Measurements from ENCODE around the gene DAPP1. TPM values are rescaled to one million over a fixed set of nuclear protein-coding genes. Genes with fewer than 3 reads are reported as not detected.

Gene DAPP1
- total and polyA plus RNA-seq, 2 donors, result 2.7 to 19.6 TPM

GRCh38 chr4:99848591-99849001 lies 32.0 kb downstream of the DAPP1 start:
- Histone ChIP-seq H3K4me1 (ENCODE audit: insufficient read depth) (no peaks in the 10 kb centered on the region), H3K36me3 (ENCODE audit: insufficient read depth) (no peaks in the 10 kb centered on the region), H3K27ac (ENCODE audit: low read depth) (no peak overlapping the region), H3K4me3 (ENCODE audit: low read depth, low read length) (no peak overlapping the region)
- no peak for DNase-seq (ENCODE audit: extremely low spot score)
- 91% methylated on average over 4 of the region's 4 CpGs for WGBS

GRCh38 chr4:99852199-99852749 lies 35.6 kb downstream of the DAPP1 start:
- DNase-seq (ENCODE audit: extremely low spot score), result no peak
- Histone ChIP-seq H3K4me3 (ENCODE audit: low read depth, low read length) (no peak overlapping the region), H3K4me1 (ENCODE audit: insufficient read depth) (no peaks in the 10 kb centered on the region), H3K36me3 (ENCODE audit: insufficient read depth) (peaks cover 2% of the 10 kb centered on the region), H3K27ac (ENCODE audit: low read depth) (no peak overlapping the region)
- 83% methylated on average over 3 of the region's 3 CpGs for WGBS

GRCh38 chr4:99853190-99853589 lies 36.6 kb downstream of the DAPP1 start:
- Histone ChIP-seq H3K4me3 (ENCODE audit: low read depth, low read length) (no peak overlapping the region), H3K27ac (ENCODE audit: low read depth) (no peak overlapping the region), H3K4me1 (ENCODE audit: insufficient read depth) (no peaks in the 10 kb centered on the region), H3K36me3 (ENCODE audit: insufficient read depth) (peaks cover 2% of the 10 kb centered on the region)
- WGBS, result 89% methylated on average over 3 of the region's 3 CpGs
- no peak for DNase-seq (ENCODE audit: extremely low spot score)

GRCh38 chr4:99853999-99854398 lies 37.4 kb downstream of the DAPP1 start:
- Histone ChIP-seq H3K36me3 (ENCODE audit: insufficient read depth) (peaks cover 2% of the 10 kb centered on the region), H3K4me3 (ENCODE audit: low read depth, low read length) (no peak overlapping the region), H3K27ac (ENCODE audit: low read depth) (no peak overlapping the region), H3K4me1 (ENCODE audit: insufficient read depth) (no peaks in the 10 kb centered on the region)
- DNase-seq (ENCODE audit: extremely low spot score), result no peak
- 76% methylated on average over 1 of the region's 1 CpG for WGBS

- peaks cover 2% of the 10 kb centered on the region for H3K36me3 ChIP-seq (ENCODE audit: insufficient read depth)
- DNase-seq (ENCODE audit: extremely low spot score), result no peak
- H3K27ac ChIP-seq (ENCODE audit: low read depth), result no peak overlapping the region
- H3K4me3 ChIP-seq (ENCODE audit: low read depth, low read length), result no peak overlapping the region
- no peaks in the 10 kb centered on the region for H3K4me1 ChIP-seq (ENCODE audit: insufficient read depth)
- WGBS, result 74% methylated on average over 1 of the region's 1 CpG
Observed at GRCh38 chr4:99855678-99856077, 39.1 kb downstream of the DAPP1 start.

GRCh38 chr4:99856166-99856565 lies 39.5 kb downstream of the DAPP1 start:
- Histone ChIP-seq H3K4me3 (ENCODE audit: low read depth, low read length) (no peak overlapping the region), H3K36me3 (ENCODE audit: insufficient read depth) (peaks cover 2% of the 10 kb centered on the region), H3K4me1 (ENCODE audit: insufficient read depth) (no peaks in the 10 kb centered on the region), H3K27ac (ENCODE audit: low read depth) (no peak overlapping the region)
- DNase-seq (ENCODE audit: extremely low spot score), result no peak
- 73% methylated on average over 1 of the region's 1 CpG for WGBS

GRCh38 chr4:99857307-99857706 lies 40.7 kb downstream of the DAPP1 start:
- Histone ChIP-seq H3K27ac (ENCODE audit: low read depth) (no peak overlapping the region), H3K4me1 (ENCODE audit: insufficient read depth) (no peaks in the 10 kb centered on the region), H3K36me3 (ENCODE audit: insufficient read depth) (peaks cover 2% of the 10 kb centered on the region), H3K4me3 (ENCODE audit: low read depth, low read length) (no peak overlapping the region)
- DNase-seq (ENCODE audit: extremely low spot score), result no peak
- WGBS, result 35% methylated on average over 3 of the region's 3 CpGs

GRCh38 chr4:99859618-99860017 lies 43.0 kb downstream of the DAPP1 start:
- no peak for DNase-seq (ENCODE audit: extremely low spot score)
- no peak overlapping the region for H3K27ac ChIP-seq (ENCODE audit: low read depth)
- H3K36me3 ChIP-seq (ENCODE audit: insufficient read depth), result peaks cover under 1% of the 10 kb centered on the region
- no peaks in the 10 kb centered on the region for H3K4me1 ChIP-seq (ENCODE audit: insufficient read depth)
- H3K4me3 ChIP-seq (ENCODE audit: low read depth, low read length), result no peak overlapping the region
- 93% methylated on average over 2 of the region's 2 CpGs for WGBS

- no peak for DNase-seq (ENCODE audit: extremely low spot score)
- no peaks in the 10 kb centered on the region for H3K4me1 ChIP-seq (ENCODE audit: insufficient read depth)
- H3K27ac ChIP-seq (ENCODE audit: low read depth), result no peak overlapping the region
- 86% methylated on average over 2 of the region's 2 CpGs for WGBS
- H3K4me3 ChIP-seq (ENCODE audit: low read depth, low read length), result no peak overlapping the region
- no peaks in the 10 kb centered on the region for H3K36me3 ChIP-seq (ENCODE audit: insufficient read depth)
Observed at GRCh38 chr4:99860521-99860920, 43.9 kb downstream of the DAPP1 start.

- WGBS, result 52% methylated on average over 5 of the region's 5 CpGs
Observed at GRCh38 chr4:99861120-99861905, 44.7 kb downstream of the DAPP1 start.

GRCh38 chr4:99863804-99864203 lies 47.2 kb downstream of the DAPP1 start:
- Histone ChIP-seq H3K36me3 (ENCODE audit: insufficient read depth) (no peaks in the 10 kb centered on the region), H3K4me3 (ENCODE audit: low read depth, low read length) (no peak overlapping the region), H3K27ac (ENCODE audit: low read depth) (no peak overlapping the region), H3K4me1 (ENCODE audit: insufficient read depth) (no peaks in the 10 kb centered on the region)
- 33% methylated on average over 3 of the region's 3 CpGs for WGBS
- no peak for DNase-seq (ENCODE audit: extremely low spot score)

More at GRCh38 chr4:99861120-99861905, 44.7 kb downstream of the DAPP1 start:
- Histone ChIP-seq H3K27ac (ENCODE audit: low read depth) (no peak overlapping the region), H3K4me3 (ENCODE audit: low read depth, low read length) (no peak overlapping the region), H3K36me3 (ENCODE audit: insufficient read depth) (no peaks in the 10 kb centered on the region), H3K4me1 (ENCODE audit: insufficient read depth) (no peaks in the 10 kb centered on the region)
- no peak for DNase-seq (ENCODE audit: extremely low spot score)

- H3K27ac ChIP-seq (ENCODE audit: low read depth), result no peak overlapping the region
- 20% methylated on average over 8 of the region's 8 CpGs for WGBS
- no peak overlapping the region for H3K4me3 ChIP-seq (ENCODE audit: low read depth, low read length)
- no peaks in the 10 kb centered on the region for H3K36me3 ChIP-seq (ENCODE audit: insufficient read depth)
- DNase-seq (ENCODE audit: extremely low spot score), result no peak
- no peaks in the 10 kb centered on the region for H3K4me1 ChIP-seq (ENCODE audit: insufficient read depth)
Observed at GRCh38 chr4:99868126-99868596, 51.5 kb downstream of the DAPP1 start.

- H3K4me1 ChIP-seq (ENCODE audit: insufficient read depth), result no peaks in the 10 kb centered on the region
Observed at GRCh38 chr4:99872570-99872969, 55.9 kb downstream of the DAPP1 start.

GRCh38 chr4:99875071-99875470 lies 58.4 kb downstream of the DAPP1 start:
- Histone ChIP-seq H3K4me3 (ENCODE audit: low read depth, low read length) (no peak overlapping the region), H3K4me1 (ENCODE audit: insufficient read depth) (no peaks in the 10 kb centered on the region), H3K36me3 (ENCODE audit: insufficient read depth) (no peaks in the 10 kb centered on the region), H3K27ac (ENCODE audit: low read depth) (no peak overlapping the region)
- DNase-seq (ENCODE audit: extremely low spot score), result peak; percentile 43

More at GRCh38 chr4:99872570-99872969, 55.9 kb downstream of the DAPP1 start:
- Histone ChIP-seq H3K4me3 (ENCODE audit: low read depth, low read length) (no peak overlapping the region), H3K27ac (ENCODE audit: low read depth) (no peak overlapping the region), H3K36me3 (ENCODE audit: insufficient read depth) (no peaks in the 10 kb centered on the region)
- no peak for DNase-seq (ENCODE audit: extremely low spot score)

Data from urinary bladder (tissue), 4 donors.